Lung (tissue), 12 donors: Measurements from ENCODE around the gene AKR1A1. TPM values are rescaled to one million over a fixed set of nuclear protein-coding genes. Genes with fewer than 3 reads are reported as not detected.

Source experiments
- ATAC-seq: fragments of 200-7000 bp; cut with Tn5 transposase; one replicate; pipeline ENCODE4 v1.9.1; 2020; ENCODE audit warnings: moderate number of reproducible peaks; ENCODE audit not compliant: insufficient read depth, low FRiP score
- DNase-seq, 3 donors: peaks; one replicate each; pipeline ENCODE4 v3.0.0-alpha.2; 2013 to 2017
- H3K27ac ChIP-seq, 2 donors: one replicate each; pipeline ENCODE4 v1.5.1; 2013; ENCODE audit warnings: mild to moderate bottlenecking in 2 of 2, moderate library complexity in 2 of 2, control low read depth in 1 of 2, inconsistent platforms in 1 of 2, low read depth in 1 of 2, low read length in 1 of 2
- H3K27me3 ChIP-seq, 3 donors: one replicate each; pipeline ENCODE4 v1.5.1; 2013; ENCODE audit warnings: low read length in 2 of 3; ENCODE audit not compliant: control insufficient read depth in 3 of 3, insufficient read depth in 3 of 3
- H3K36me3 ChIP-seq, 4 donors: one replicate each; pipeline ENCODE4 v1.5.1; 2013; ENCODE audit warnings: low read length in 4 of 4, mild to moderate bottlenecking in 1 of 4, moderate library complexity in 1 of 4; ENCODE audit not compliant: control insufficient read depth in 4 of 4, insufficient read depth in 4 of 4
- H3K4me1 ChIP-seq, 5 donors: one replicate each; pipeline ENCODE4 v1.5.1; 2013; ENCODE audit warnings: low read length in 5 of 5, mild to moderate bottlenecking in 2 of 5, moderate library complexity in 1 of 5; ENCODE audit not compliant: control insufficient read depth in 5 of 5, insufficient read depth in 5 of 5
- H3K4me3 ChIP-seq: one replicate; pipeline ENCODE4 v1.5.1; 2013; ENCODE audit warnings: mild to moderate bottlenecking, control low read depth, moderate library complexity
- H3K9ac ChIP-seq, 2 donors: one replicate each; pipeline ENCODE4 v1.5.1; 2013; ENCODE audit warnings: low read length in 2 of 2, control low read depth in 1 of 2; ENCODE audit not compliant: insufficient read depth in 1 of 2
- H3K9me3 ChIP-seq, 4 donors: one replicate each; pipeline ENCODE4 v1.5.1; 2013; ENCODE audit warnings: low read length in 3 of 4, mild to moderate bottlenecking in 1 of 4, moderate library complexity in 1 of 4; ENCODE audit not compliant: control insufficient read depth in 4 of 4, insufficient read depth in 3 of 4
- CTCF ChIP-seq: IDR thresholded peaks from 2 replicates; pipeline ENCODE4 v1.5.1; 2012; ENCODE audit warnings: mild to moderate bottlenecking; ENCODE audit errors: control extremely low read depth, extremely low read depth
- WGBS, 2 donors: extraction: QIAGEN DNeasy Blood & Tissue Kit; methylation state at CpG; one replicate each; pipeline ENCODE4 v1.1.7; 2013; 5-methylcytosine and 5-hydroxymethylcytosine counted together
- polyA plus RNA-seq, 2 donors: library from polyadenylated mRNA; stranded (reverse); fragments of 200-250 nt; gene quantifications; one replicate each; pipeline ENCODE4 v1.2.1, GENCODE V29; 2013
- total RNA-seq, 2 donors: library from RNA; depleted of rRNA in 1 of 2; stranded (reverse); fragments of >200 nt in 1 of 2; gene quantifications; one replicate each; pipeline ENCODE4 v1.2.1, GENCODE V29; 2014 to 2021
- donor health status: control.
- donor health status: control.
- donor health status: Bipolar disorder and iron deficiency.
- donor health status: healthy.
- donor health status: DM: yes; HTN: yes; CAD: no.

Gene AKR1A1
- total and polyA plus RNA-seq, 4 donors = 92.6 to 214 (median 210) TPM

DNA sequence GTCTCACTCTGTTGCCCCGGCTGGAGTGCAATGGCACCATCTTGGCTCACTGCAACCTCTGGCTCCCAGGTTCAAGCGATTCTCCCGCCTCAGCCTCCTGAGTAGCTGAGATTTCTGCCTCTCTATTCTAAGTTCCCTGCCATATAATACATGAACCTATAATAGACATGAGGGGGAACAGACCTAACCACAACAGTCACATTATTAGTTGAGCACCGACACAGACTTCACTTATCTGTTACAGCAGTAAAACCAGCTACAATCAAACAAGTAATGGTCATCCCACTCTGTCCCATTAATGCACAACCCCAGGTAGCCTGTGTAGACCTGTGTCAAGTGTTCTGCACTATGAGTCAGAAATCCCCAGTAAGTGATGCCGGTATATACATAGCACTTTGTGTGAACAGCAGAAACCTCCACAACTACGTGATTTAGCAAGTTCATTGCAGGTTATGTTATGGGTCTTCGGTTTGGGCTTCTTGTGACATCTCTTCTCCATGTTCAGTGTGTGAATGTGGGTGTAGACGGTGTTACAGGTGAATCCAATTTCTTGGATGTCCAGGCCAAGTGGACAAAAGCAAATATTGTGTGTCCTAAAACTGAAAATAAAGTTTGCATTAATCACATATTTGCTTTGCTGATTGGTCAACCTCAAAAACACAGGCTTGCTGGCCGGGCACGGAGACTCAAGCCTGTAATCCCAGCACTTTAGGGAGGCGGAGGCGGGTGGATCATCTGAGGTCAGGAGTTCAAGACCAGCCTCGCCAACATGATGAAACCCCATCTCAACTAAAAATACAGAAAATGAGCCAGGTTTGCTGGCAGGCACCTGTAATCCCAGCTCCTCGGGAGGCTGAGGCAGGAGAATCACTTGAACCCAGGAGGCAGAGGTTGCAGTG, 46.9 kb upstream of the AKR1A1 start:
- no peak overlapping the region for H3K4me3 ChIP-seq
- H3K4me1 ChIP-seq = peaks cover 0 to 15% (median 2%) of the 10 kb centered on the region in 5 donors
- no peak overlapping the region for H3K9ac ChIP-seq
- H3K9me3 ChIP-seq = no peaks in the 10 kb centered on the region
- DNase-seq (no peak), ATAC-seq (no peak)
- H3K27ac ChIP-seq = no peak overlapping the region
- peaks cover 0 to 9% (median 5%) of the 10 kb centered on the region in 4 donors for H3K36me3 ChIP-seq
- no peak for TF ChIP-seq CTCF
- WGBS, 2 donors = 93 to 94% methylated on average over 14 of the region's 14 CpGs
- H3K27me3 ChIP-seq = no peaks in the 10 kb centered on the region

GRCh38 chr1:45507195-45507594, 43.4 kb upstream of the AKR1A1 start:
- no peaks in the 10 kb centered on the region for H3K27me3 ChIP-seq
- no peak overlapping the region for H3K27ac ChIP-seq
- no peak overlapping the region for H3K4me3 ChIP-seq
- peaks cover 9 to 31% (median 22%) of the 10 kb centered on the region in 4 donors for H3K36me3 ChIP-seq
- ATAC-seq = no peak
- 95 to 97% methylated on average over 6 of the region's 6 CpGs for WGBS, 2 donors
- no peak overlapping the region for H3K9ac ChIP-seq
- no peaks in the 10 kb centered on the region for H3K9me3 ChIP-seq
- H3K4me1 ChIP-seq = peaks cover 0 to 4% (median 0%) of the 10 kb centered on the region in 5 donors
- DNase-seq = no peak
- TF ChIP-seq CTCF = no peak

- DNase-seq (no peak), ATAC-seq (no peak)
- H3K4me1 ChIP-seq = peaks cover 0 to 4% (median 0%) of the 10 kb centered on the region in 5 donors
- H3K27me3 ChIP-seq = no peaks in the 10 kb centered on the region
- H3K9ac ChIP-seq = no peak overlapping the region
- H3K4me3 ChIP-seq = no peak overlapping the region
- 87 to 93% methylated on average over 4 of the region's 4 CpGs for WGBS, 2 donors
- H3K27ac ChIP-seq = no peak overlapping the region
- H3K9me3 ChIP-seq = no peaks in the 10 kb centered on the region
- no peak for TF ChIP-seq CTCF
- peaks cover 9 to 31% (median 23%) of the 10 kb centered on the region in 4 donors for H3K36me3 ChIP-seq
These were observed 42.7 kb upstream of the AKR1A1 start for GRCh38 chr1:45507893-45508292.
